ENCODE results near the gene YBX2. TPM values are rescaled to one million over a fixed set of nuclear protein-coding genes. Genes with fewer than 3 reads are reported as not detected.

YBX2 gene
- total and polyA plus RNA-seq, 10 donors, result 0.09 to 0.40 (median 0.16) TPM; not detected in 4

GRCh38 chr17:7304179-7304578 lies 9.7 kb upstream of the YBX2 start:
- no peak overlapping the region for H3K4me3 ChIP-seq
- peaks cover 6 to 23% (median 14%) of the 10 kb centered on the region in 6 donors for H3K4me1 ChIP-seq
- peaks cover 0 to under 1% (median 0%) of the 10 kb centered on the region in 6 donors for H3K36me3 ChIP-seq
- H3K9me3 ChIP-seq, result no peaks in the 10 kb centered on the region
- no peaks in the 10 kb centered on the region for H3K27me3 ChIP-seq (replicated peaks in 1 of 7)
- 95 to 99% (median 97%) methylated on average over 7 of the region's 7 CpGs for WGBS, 5 donors
- no peak for DNase-seq
- TF ChIP-seq POLR2A (IDR thresholded peaks at IDR 0.05), result no peak
- no peak for TF ChIP-seq CTCF (IDR thresholded peaks at IDR 0.05 in 8 of 11, conservative IDR thresholded peaks at IDR 0.05 in 3 of 11)
- TF ChIP-seq POLR2AphosphoS5 (IDR thresholded peaks at IDR 0.05), result no peak
- H3K27ac ChIP-seq, result no peak overlapping the region
- intact Hi-C loops (cut with DNase I; ENCODE audit: low total_unique reads), result loop anchor here (10.0 kb wide), 1 partner anchor 259 kb away; the partner anchor contains the start of gene SLC16A11

DNA sequence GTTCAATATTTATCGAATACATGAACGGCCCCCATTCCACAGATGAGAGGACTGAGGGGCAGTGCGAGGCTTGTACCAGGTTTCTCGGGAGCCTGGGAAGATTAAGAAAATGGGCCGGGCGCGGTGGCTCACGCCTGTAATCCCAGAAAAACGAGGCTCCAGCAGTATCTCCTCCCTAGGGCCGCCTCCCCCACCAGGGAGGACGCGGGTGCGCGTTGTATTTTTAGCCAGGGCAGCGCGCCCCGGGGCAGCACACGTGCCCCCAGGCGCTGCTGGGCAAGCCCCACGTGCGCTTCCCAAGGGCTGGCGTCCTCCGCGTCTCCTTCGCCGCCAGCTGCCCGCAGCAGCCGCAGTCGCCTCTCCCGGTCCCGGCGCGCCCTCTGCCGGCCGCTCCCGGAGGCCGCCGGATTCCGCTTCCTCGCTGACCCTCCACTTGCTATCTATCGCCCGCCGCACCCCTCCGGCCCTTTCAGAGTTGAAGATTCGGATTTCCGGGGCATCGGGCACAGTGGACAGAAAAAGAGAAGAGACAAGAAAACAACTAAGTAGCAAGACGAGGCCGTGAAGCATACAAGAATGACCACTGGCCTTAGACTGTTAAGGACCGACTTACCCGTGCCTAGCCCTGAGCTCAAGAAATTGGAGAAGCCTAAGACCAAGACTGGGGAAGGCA lies 1.9 kb upstream of the YBX2 start:
- peak; percentile 62 to 96 (median 89) for TF ChIP-seq CTCF (IDR thresholded peaks at IDR 0.05 in 8 of 11, conservative IDR thresholded peaks at IDR 0.05 in 3 of 11)
- TF ChIP-seq POLR2A (IDR thresholded peaks at IDR 0.05), result no peak
- TF ChIP-seq POLR2AphosphoS5 (IDR thresholded peaks at IDR 0.05), result peak; percentile 49 to 80 (median 68)
- DNase-seq, result peak; percentile 94
- Histone ChIP-seq H3K36me3 (no peaks in the 10 kb centered on the region), H3K27me3 (replicated peaks in 1 of 7) (peaks cover 0 to 61% (median 38%) of the 10 kb centered on the region in 7 donors), H3K4me3 (peak overlapping the region in 2 of 8 donors; percentile 37 to 52), H3K4me1 (peaks cover 17 to 40% (median 33%) of the 10 kb centered on the region in 6 donors), H3K9me3 (no peaks in the 10 kb centered on the region), H3K27ac (peak overlapping the region in 1 of 8 donors; percentile 7)
- intact Hi-C loops (cut with DNase I; ENCODE audit: low total_unique reads), result loop anchor here (2.0 to 10.0 kb wide), 2 partner anchors 16 to 48 kb away; partner anchors contain the start of gene SLC2A4
- 4 to 6% (median 5%) methylated on average over 37 to 51 of the region's 51 CpGs for WGBS, 5 donors

DNA sequence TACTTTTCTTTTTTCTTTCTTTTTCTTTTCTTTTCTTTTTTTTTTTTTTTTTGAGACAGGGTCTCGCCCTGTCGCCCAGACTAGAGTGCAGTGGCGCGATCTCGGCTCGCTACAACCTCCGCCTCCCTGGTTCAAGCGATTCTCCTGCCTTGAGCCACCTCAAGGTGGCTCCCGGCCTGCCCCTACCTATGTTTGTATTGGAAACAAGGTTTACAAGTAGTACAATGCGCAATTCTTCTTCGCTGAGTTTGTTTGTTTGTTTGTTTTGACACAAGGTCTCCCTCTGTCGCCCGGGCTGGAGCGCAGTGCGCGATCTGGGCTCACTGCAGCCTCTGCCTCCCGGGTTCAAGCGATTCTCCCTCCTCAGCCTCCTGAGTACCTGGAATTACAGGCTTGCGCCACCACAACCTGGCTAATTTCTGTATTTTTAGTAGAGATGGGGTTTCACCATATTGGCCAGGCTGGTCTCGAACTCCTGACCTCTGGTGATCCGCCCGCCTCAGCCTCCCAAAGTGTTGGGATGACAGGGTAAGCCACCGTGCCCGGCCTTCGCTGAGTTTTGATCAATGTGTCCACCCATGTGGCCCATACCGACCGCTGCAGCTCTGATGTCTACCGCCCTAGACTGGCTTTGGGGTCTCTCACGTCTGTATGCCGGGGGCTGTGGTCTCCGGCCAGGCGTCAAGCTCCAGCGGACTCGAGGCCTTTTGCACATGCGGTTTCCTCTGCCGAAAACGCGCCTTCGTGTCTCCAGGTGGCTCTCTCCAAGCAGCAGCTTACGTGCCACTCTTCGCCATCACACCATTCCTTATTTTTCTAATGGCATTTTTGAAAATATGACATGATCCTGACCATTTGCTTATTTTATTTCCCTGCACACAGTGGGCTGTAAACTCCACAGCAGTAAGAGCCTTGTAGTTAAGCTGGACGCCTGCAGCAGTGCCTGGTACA lies 1.1 kb upstream of the YBX2 start:
- Histone ChIP-seq H3K27ac (peak overlapping the region in 1 of 8 donors; percentile 7), H3K4me3 (peak overlapping the region in 7 of 8 donors; percentile 20 to 68 (median 38))

More for the DNA sequence above, 1.1 kb upstream of the YBX2 start:
- peaks cover 0 to 69% (median 38%) of the 10 kb centered on the region in 7 donors for H3K27me3 ChIP-seq (replicated peaks in 1 of 7)
- no peak for DNase-seq
- H3K36me3 ChIP-seq, result no peaks in the 10 kb centered on the region
- H3K4me1 ChIP-seq, result peaks cover 17 to 40% (median 33%) of the 10 kb centered on the region in 6 donors
- 50 to 54% (median 52%) methylated on average over 38 to 42 of the region's 42 CpGs for WGBS, 5 donors
- TF ChIP-seq POLR2A (IDR thresholded peaks at IDR 0.05) (no peak), CTCF (IDR thresholded peaks at IDR 0.05 in 8 of 11, conservative IDR thresholded peaks at IDR 0.05 in 3 of 11) (no peak), POLR2AphosphoS5 (IDR thresholded peaks at IDR 0.05) (no peak)
- no peaks in the 10 kb centered on the region for H3K9me3 ChIP-seq
- intact Hi-C loops (cut with DNase I; ENCODE audit: low total_unique reads), result loop anchor here (2.0 to 10.0 kb wide), 2 partner anchors 15 to 49 kb away; partner anchors contain the start of gene SLC2A4

Measured in spleen (tissue), 11 donors.